Measurements from ENCODE around the gene DOCK10. TPM values are rescaled to one million over a fixed set of nuclear protein-coding genes. Genes with fewer than 3 reads are reported as not detected.

DOCK10 gene
- total RNA-seq, 1 experiment from 2014 or later, result 2.9 TPM

DNA sequence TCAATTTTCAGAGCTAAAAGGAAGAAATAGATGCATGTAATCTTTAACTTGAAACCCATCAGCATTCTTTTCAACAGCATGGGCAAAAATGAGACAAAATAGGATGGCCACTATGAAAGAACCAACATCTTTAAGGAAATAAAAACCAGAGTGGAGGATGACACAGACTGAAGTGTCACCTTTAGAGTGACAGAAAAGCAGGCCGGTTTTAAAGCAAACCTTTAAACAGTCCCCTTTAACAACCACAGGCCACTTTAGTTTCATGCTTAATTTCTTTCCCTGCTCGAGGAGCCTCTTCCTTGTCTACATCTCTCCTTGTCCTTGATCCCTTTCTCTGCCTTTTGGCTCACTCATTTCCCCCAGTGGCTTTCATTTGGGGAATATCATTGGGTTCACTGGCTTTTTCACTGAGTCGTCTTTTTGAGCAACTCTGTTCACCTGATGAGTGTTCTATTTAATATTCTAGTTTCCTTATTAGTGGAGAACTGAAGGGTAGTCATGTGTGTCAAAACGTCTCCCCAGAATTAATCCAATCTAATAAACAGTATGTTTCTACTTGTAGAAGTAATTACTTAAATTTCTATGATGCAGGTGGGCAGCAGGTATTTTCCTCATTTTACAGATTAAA lies 72.5 kb downstream of the DOCK10 start:
- H3K36me3 Mint-ChIP-seq, result no peaks in the 10 kb centered on the region
- DNase-seq (ENCODE audit: low spot score) (no peak), ATAC-seq (no peak)
- TF ChIP-seq ZNF219 (CRISPR knock-in tag; IDR thresholded peaks at IDR 0.05; ENCODE audit: borderline replicate concordance) (no peak), EMX1 (CRISPR knock-in tag; IDR thresholded peaks at IDR 0.05) (no peak), ZNF423 (CRISPR knock-in tag; IDR thresholded peaks at IDR 0.05) (no peak), GABPB1 (CRISPR knock-in tag; IDR thresholded peaks at IDR 0.05) (no peak), FOXP1 (CRISPR knock-in tag; IDR thresholded peaks at IDR 0.05; ENCODE audit: borderline replicate concordance) (no peak), JUN (CRISPR knock-in tag; IDR thresholded peaks at IDR 0.05) (no peak), FOXJ3 (CRISPR knock-in tag; IDR thresholded peaks at IDR 0.05; ENCODE audit: borderline replicate concordance) (no peak), TCF7 (CRISPR knock-in tag; IDR thresholded peaks at IDR 0.05; ENCODE audit: low read depth) (no peak), SMAD4 (CRISPR knock-in tag; IDR thresholded peaks at IDR 0.05) (no peak)
- TF ChIP-seq, protein P1, sequence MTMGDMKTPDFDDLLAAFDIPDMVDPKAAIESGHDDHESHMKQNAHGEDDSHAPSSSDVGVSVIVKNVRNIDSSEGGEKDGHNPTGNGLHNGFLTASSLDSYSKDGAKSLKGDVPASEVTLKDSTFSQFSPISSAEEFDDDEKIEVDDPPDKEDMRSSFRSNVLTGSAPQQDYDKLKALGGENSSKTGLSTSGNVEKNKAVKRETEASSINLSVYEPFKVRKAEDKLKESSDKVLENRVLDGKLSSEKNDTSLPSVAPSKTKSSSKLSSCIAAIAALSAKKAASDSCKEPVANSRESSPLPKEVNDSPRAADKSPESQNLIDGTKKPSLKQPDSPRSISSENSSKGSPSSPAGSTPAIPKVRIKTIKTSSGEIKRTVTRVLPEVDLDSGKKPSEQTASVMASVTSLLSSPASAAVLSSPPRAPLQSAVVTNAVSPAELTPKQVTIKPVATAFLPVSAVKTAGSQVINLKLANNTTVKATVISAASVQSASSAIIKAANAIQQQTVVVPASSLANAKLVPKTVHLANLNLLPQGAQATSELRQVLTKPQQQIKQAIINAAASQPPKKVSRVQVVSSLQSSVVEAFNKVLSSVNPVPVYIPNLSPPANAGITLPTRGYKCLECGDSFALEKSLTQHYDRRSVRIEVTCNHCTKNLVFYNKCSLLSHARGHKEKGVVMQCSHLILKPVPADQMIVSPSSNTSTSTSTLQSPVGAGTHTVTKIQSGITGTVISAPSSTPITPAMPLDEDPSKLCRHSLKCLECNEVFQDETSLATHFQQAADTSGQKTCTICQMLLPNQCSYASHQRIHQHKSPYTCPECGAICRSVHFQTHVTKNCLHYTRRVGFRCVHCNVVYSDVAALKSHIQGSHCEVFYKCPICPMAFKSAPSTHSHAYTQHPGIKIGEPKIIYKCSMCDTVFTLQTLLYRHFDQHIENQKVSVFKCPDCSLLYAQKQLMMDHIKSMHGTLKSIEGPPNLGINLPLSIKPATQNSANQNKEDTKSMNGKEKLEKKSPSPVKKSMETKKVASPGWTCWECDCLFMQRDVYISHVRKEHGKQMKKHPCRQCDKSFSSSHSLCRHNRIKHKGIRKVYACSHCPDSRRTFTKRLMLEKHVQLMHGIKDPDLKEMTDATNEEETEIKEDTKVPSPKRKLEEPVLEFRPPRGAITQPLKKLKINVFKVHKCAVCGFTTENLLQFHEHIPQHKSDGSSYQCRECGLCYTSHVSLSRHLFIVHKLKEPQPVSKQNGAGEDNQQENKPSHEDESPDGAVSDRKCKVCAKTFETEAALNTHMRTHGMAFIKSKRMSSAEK (CRISPR knock-in tag; IDR thresholded peaks at IDR 0.05; ENCODE audit: borderline replicate concordance), result no peak
- TF ChIP-seq, protein P2, sequence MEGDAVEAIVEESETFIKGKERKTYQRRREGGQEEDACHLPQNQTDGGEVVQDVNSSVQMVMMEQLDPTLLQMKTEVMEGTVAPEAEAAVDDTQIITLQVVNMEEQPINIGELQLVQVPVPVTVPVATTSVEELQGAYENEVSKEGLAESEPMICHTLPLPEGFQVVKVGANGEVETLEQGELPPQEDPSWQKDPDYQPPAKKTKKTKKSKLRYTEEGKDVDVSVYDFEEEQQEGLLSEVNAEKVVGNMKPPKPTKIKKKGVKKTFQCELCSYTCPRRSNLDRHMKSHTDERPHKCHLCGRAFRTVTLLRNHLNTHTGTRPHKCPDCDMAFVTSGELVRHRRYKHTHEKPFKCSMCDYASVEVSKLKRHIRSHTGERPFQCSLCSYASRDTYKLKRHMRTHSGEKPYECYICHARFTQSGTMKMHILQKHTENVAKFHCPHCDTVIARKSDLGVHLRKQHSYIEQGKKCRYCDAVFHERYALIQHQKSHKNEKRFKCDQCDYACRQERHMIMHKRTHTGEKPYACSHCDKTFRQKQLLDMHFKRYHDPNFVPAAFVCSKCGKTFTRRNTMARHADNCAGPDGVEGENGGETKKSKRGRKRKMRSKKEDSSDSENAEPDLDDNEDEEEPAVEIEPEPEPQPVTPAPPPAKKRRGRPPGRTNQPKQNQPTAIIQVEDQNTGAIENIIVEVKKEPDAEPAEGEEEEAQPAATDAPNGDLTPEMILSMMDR (IDR thresholded peaks at IDR 0.05), result no peak
- TF ChIP-seq, protein P3, sequence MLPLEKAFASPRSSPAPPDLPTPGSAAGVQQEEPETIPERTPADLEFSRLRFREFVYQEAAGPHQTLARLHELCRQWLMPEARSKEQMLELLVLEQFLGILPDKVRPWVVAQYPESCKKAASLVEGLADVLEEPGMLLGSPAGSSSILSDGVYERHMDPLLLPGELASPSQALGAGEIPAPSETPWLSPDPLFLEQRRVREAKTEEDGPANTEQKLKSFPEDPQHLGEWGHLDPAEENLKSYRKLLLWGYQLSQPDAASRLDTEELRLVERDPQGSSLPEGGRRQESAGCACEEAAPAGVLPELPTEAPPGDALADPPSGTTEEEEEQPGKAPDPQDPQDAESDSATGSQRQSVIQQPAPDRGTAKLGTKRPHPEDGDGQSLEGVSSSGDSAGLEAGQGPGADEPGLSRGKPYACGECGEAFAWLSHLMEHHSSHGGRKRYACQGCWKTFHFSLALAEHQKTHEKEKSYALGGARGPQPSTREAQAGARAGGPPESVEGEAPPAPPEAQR (CRISPR knock-in tag; IDR thresholded peaks at IDR 0.05), result no peak
- TF ChIP-seq, protein P4, sequence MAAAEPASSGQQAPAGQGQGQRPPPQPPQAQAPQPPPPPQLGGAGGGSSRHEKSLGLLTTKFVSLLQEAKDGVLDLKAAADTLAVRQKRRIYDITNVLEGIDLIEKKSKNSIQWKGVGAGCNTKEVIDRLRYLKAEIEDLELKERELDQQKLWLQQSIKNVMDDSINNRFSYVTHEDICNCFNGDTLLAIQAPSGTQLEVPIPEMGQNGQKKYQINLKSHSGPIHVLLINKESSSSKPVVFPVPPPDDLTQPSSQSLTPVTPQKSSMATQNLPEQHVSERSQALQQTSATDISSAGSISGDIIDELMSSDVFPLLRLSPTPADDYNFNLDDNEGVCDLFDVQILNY (CRISPR knock-in tag; IDR thresholded peaks at IDR 0.05), result no peak
- TF ChIP-seq, protein P5, sequence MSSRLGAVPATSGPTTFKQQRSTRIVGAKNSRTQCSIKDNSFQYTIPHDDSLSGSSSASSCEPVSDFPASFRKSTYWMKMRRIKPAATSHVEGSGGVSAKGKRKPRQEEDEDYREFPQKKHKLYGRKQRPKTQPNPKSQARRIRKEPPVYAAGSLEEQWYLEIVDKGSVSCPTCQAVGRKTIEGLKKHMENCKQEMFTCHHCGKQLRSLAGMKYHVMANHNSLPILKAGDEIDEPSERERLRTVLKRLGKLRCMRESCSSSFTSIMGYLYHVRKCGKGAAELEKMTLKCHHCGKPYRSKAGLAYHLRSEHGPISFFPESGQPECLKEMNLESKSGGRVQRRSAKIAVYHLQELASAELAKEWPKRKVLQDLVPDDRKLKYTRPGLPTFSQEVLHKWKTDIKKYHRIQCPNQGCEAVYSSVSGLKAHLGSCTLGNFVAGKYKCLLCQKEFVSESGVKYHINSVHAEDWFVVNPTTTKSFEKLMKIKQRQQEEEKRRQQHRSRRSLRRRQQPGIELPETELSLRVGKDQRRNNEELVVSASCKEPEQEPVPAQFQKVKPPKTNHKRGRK (CRISPR knock-in tag; IDR thresholded peaks at IDR 0.05; ENCODE audit: borderline replicate concordance), result no peak
- TF ChIP-seq, protein P6, sequence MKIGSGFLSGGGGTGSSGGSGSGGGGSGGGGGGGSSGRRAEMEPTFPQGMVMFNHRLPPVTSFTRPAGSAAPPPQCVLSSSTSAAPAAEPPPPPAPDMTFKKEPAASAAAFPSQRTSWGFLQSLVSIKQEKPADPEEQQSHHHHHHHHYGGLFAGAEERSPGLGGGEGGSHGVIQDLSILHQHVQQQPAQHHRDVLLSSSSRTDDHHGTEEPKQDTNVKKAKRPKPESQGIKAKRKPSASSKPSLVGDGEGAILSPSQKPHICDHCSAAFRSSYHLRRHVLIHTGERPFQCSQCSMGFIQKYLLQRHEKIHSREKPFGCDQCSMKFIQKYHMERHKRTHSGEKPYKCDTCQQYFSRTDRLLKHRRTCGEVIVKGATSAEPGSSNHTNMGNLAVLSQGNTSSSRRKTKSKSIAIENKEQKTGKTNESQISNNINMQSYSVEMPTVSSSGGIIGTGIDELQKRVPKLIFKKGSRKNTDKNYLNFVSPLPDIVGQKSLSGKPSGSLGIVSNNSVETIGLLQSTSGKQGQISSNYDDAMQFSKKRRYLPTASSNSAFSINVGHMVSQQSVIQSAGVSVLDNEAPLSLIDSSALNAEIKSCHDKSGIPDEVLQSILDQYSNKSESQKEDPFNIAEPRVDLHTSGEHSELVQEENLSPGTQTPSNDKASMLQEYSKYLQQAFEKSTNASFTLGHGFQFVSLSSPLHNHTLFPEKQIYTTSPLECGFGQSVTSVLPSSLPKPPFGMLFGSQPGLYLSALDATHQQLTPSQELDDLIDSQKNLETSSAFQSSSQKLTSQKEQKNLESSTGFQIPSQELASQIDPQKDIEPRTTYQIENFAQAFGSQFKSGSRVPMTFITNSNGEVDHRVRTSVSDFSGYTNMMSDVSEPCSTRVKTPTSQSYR (CRISPR knock-in tag; IDR thresholded peaks at IDR 0.05), result no peak
- TF ChIP-seq, protein P7, sequence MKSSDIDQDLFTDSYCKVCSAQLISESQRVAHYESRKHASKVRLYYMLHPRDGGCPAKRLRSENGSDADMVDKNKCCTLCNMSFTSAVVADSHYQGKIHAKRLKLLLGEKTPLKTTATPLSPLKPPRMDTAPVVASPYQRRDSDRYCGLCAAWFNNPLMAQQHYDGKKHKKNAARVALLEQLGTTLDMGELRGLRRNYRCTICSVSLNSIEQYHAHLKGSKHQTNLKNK (CRISPR knock-in tag; IDR thresholded peaks at IDR 0.05), result no peak
- TF ChIP-seq, protein P8, sequence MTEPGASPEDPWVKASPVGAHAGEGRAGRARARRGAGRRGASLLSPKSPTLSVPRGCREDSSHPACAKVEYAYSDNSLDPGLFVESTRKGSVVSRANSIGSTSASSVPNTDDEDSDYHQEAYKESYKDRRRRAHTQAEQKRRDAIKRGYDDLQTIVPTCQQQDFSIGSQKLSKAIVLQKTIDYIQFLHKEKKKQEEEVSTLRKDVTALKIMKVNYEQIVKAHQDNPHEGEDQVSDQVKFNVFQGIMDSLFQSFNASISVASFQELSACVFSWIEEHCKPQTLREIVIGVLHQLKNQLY (CRISPR knock-in tag; IDR thresholded peaks at IDR 0.05), result no peak
- TF ChIP-seq, protein P9, sequence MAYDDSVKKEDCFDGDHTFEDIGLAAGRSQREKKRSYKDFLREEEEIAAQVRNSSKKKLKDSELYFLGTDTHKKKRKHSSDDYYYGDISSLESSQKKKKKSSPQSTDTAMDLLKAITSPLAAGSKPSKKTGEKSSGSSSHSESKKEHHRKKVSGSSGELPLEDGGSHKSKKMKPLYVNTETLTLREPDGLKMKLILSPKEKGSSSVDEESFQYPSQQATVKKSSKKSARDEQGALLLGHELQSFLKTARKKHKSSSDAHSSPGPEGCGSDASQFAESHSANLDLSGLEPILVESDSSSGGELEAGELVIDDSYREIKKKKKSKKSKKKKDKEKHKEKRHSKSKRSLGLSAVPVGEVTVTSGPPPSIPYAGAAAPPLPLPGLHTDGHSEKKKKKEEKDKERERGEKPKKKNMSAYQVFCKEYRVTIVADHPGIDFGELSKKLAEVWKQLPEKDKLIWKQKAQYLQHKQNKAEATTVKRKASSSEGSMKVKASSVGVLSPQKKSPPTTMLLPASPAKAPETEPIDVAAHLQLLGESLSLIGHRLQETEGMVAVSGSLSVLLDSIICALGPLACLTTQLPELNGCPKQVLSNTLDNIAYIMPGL (CRISPR knock-in tag; IDR thresholded peaks at IDR 0.05), result no peak
- H3K27me3 Mint-ChIP-seq (ENCODE audit: low read depth), result no peaks in the 10 kb centered on the region; the same call in 1 of the 2 replicates
- H3K9me3 Mint-ChIP-seq, result no peaks in the 10 kb centered on the region
- ChIA-PET CTCF (no interaction called here), POLR2A (no interaction called here)
- H3K4me3 Mint-ChIP-seq, result no peak overlapping the region
- H3K4me1 Mint-ChIP-seq, result peaks cover 3% of the 10 kb centered on the region; the same call in 1 of the 2 replicates
- H3K27ac Mint-ChIP-seq, result no peak overlapping the region
